ENCODE results near the gene IFNGR1.

The IFNGR1 gene

DNA sequence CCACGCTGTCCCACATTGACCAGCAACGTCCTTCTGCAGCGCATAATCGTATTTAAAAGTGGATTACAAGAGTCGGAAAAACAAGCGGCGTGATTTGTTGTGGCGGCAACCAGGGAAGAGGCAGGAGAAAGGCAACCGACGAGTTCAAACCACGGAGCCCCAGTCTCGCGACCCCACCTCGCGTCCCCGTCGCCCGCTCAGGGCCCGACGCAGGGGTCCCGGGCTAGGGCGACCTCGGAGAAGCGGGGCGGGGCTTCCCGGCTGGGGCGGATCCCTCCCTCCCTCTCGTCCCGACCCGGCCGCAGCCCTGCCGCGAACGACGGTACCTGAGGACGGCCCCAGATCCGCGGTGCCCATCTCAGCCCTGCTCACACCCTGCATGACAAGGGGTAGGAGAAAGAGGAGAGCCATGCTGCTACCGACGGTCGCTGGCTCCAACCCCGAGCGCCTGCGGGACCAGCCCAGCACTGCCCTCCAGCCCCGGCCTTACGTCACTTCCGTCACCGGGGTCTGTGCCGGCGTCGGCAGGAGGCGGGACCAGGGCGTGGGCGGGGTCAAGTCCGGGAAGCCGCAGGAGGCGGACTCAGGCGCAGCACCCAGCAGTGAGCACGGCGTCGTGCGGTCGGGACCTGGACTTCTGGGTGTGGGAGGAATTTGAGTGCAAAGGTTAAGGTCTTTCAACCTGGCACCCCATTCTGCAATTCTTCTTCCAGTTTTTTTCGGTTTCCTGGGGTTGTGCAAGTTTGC, at the start of gene IFNGR1:
TSS of gene IFNGR1 (minus strand) at position 469 of the 747 bp plus-strand sequence. CDS start at position 411, 58 bp downstream.
- peak within 1 kb of the TSS; percentile 90 for H3K4me3 ChIP-seq (replicated peaks; ENCODE audit: low read depth, low read length)
- peak; percentile 97 for DNase-seq (ENCODE audit: extremely low read depth, insufficient read length)
- TF ChIP-seq, protein P1, sequence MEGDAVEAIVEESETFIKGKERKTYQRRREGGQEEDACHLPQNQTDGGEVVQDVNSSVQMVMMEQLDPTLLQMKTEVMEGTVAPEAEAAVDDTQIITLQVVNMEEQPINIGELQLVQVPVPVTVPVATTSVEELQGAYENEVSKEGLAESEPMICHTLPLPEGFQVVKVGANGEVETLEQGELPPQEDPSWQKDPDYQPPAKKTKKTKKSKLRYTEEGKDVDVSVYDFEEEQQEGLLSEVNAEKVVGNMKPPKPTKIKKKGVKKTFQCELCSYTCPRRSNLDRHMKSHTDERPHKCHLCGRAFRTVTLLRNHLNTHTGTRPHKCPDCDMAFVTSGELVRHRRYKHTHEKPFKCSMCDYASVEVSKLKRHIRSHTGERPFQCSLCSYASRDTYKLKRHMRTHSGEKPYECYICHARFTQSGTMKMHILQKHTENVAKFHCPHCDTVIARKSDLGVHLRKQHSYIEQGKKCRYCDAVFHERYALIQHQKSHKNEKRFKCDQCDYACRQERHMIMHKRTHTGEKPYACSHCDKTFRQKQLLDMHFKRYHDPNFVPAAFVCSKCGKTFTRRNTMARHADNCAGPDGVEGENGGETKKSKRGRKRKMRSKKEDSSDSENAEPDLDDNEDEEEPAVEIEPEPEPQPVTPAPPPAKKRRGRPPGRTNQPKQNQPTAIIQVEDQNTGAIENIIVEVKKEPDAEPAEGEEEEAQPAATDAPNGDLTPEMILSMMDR (IDR thresholded peaks at IDR 0.05; ENCODE audit: insufficient read depth, low read length, poor library complexity, severe bottlenecking) = no peak

DNA sequence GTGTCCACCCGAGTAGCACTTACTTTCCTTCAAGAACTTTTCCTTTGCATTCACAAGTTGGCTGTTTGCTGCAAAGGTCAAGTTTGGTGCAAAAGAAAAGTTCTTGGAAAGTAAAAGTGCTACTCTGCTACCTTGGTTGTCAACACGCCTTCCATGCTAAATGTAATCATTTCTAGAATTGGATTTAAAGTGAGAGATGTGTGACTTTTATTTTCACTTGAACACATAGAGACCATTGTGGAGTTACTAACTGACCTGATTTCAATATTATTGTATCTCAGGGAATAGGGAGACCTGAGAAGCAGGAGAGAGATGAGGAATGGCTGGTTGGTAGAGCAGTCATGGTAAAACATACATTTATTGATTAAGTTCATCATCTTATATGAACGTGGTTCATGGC, 49.7 kb upstream of the IFNGR1 start:
- DNase-seq (ENCODE audit: extremely low read depth, insufficient read length) = no peak
- H3K4me3 ChIP-seq (replicated peaks; ENCODE audit: low read depth, low read length) = no peak overlapping the region
- TF ChIP-seq, protein P1 (IDR thresholded peaks at IDR 0.05; ENCODE audit: insufficient read depth, low read length, poor library complexity, severe bottlenecking) = no peak

More for the DNA sequence above, at the start of gene IFNGR1:
- Histone ChIP-seq H3K27me3 (replicated peaks; ENCODE audit: control insufficient read depth, insufficient read depth, low read length) (no peaks in the 10 kb centered on the region), H3K36me3 (ENCODE audit: control insufficient read depth, insufficient read depth, low read length) (no peaks in the 10 kb centered on the region)

DNA sequence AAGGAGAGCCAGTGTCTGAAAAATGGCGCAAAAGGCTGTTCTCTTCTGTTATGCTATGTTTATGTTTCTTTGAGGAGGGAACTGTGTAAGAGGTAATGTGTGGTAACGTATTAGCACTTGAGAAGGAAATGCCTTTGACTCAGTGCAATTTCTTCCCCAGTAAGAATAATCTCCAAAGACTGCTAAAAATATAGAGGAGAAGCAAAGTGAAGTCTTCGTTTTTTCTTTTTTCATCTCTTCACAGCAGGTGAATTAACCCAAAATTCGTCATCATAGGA, 47.1 kb upstream of the IFNGR1 start:
- Histone ChIP-seq H3K4me3 (replicated peaks; ENCODE audit: low read depth, low read length) (no peak overlapping the region), H3K36me3 (ENCODE audit: control insufficient read depth, insufficient read depth, low read length) (no peaks in the 10 kb centered on the region), H3K27me3 (replicated peaks; ENCODE audit: control insufficient read depth, insufficient read depth, low read length) (no peaks in the 10 kb centered on the region)
- no peak for DNase-seq (ENCODE audit: extremely low read depth, insufficient read length)
- TF ChIP-seq, protein P1 (IDR thresholded peaks at IDR 0.05; ENCODE audit: insufficient read depth, low read length, poor library complexity, severe bottlenecking) = no peak

More for the DNA sequence above, 49.7 kb upstream of the IFNGR1 start:
- H3K36me3 ChIP-seq (ENCODE audit: control insufficient read depth, insufficient read depth, low read length) = no peaks in the 10 kb centered on the region
- H3K27me3 ChIP-seq (replicated peaks; ENCODE audit: control insufficient read depth, insufficient read depth, low read length) = no peaks in the 10 kb centered on the region

DNA sequence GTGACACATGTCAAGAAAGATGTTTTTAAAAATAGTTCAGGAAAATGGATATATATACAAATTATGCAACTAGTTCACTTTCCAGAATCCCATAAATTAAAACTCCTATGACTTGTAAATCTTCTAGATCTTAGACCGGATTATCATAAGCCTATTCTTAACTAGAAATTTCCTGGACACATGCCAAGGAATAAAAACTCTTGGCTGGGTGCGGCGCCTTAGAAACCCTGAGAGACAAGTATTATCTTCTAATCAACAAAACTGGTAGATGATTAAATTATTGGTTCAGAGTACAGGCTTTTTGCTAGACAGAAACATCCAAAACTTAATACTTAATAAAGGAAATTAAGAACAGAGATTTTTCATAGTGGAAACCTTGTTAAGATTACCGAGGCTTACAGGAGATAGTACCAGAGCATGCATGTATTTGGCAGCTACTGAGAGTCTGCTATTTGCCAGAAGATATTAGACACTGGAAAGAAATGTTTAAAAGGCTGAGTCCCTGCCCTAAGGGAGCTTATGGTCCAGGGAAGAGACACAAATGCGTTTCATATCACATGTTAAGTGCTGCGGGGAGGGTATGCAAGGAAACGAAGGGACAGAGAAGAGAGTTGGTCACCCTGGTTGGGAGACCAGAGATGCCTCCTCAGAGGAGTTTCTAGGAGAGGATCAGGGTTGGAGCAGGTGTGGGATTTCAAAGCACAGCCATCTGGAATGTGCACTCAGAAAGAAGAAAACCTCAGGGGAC, 46.5 kb upstream of the IFNGR1 start:
- Histone ChIP-seq H3K27me3 (replicated peaks; ENCODE audit: control insufficient read depth, insufficient read depth, low read length) (no peaks in the 10 kb centered on the region), H3K4me3 (replicated peaks; ENCODE audit: low read depth, low read length) (no peak overlapping the region), H3K36me3 (ENCODE audit: control insufficient read depth, insufficient read depth, low read length) (no peaks in the 10 kb centered on the region)
- TF ChIP-seq, protein P1 (IDR thresholded peaks at IDR 0.05; ENCODE audit: insufficient read depth, low read length, poor library complexity, severe bottlenecking) = no peak
- no peak for DNase-seq (ENCODE audit: extremely low read depth, insufficient read length)

DNA sequence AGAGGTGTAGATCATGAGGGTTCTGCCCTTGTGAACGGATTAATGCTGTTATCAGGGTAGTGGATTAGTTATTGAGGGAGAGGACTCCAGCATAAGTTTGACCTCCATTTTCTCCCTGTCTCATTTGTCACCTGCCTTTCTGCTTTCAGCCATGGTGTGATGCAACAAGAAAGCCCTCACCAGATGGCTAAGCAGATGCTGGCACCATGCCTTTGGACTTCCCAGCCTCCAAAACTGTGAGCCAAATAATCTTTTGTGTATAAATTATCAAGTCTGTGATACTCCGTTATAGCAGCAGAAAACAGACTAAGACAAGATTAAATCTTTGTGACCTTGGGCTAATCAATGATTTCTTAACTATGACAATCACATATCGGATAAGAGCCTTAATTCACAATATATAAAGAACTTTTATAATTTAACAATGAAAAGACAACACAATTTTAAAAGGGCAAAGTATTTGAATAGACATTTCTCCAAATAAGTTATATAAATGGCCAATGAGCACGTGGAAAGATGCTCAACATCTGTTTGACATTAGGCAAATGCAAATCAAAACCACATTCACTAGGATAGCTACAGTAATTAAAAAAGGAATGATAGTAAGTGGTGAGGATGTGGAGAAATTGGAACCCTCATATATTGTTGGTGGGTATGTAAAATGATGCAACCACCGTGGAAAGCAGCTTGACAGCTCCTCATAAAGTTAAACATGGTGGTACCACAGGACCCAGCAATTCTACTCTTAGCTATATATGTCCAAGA, 45.3 kb upstream of the IFNGR1 start:
- H3K4me3 ChIP-seq (replicated peaks; ENCODE audit: low read depth, low read length) = no peak overlapping the region
- TF ChIP-seq, protein P1 (IDR thresholded peaks at IDR 0.05; ENCODE audit: insufficient read depth, low read length, poor library complexity, severe bottlenecking) = no peak
- H3K27me3 ChIP-seq (replicated peaks; ENCODE audit: control insufficient read depth, insufficient read depth, low read length) = no peaks in the 10 kb centered on the region
- H3K36me3 ChIP-seq (ENCODE audit: control insufficient read depth, insufficient read depth, low read length) = no peaks in the 10 kb centered on the region
- DNase-seq (ENCODE audit: extremely low read depth, insufficient read length) = no peak

Measured in GM06990 (cell line).